Ascending aorta (tissue), 2 donors: ENCODE results near the gene DUSP2. TPM values are rescaled to one million over a fixed set of nuclear protein-coding genes. Genes with fewer than 3 reads are reported as not detected.

Source experiments
- DNase-seq, 2 donors: peaks; one replicate each; pipeline ENCODE4 v3.0.0-alpha.2; 2019; ENCODE audit warnings: low spot score in 2 of 2
- H3K27ac ChIP-seq, 2 donors: fragments of 200-600 bp; sonication (generic); one replicate each; pipeline ENCODE4 v1.5.1; 2016 to 2017; ENCODE audit warnings: mild to moderate bottlenecking in 1 of 2
- H3K27me3 ChIP-seq: fragments of 200-600 bp; sonication (generic); one replicate; pipeline ENCODE4 v1.5.1; 2017
- H3K36me3 ChIP-seq, 2 donors: fragments of 200-600 bp; sonication (generic); one replicate each; pipeline ENCODE4 v1.5.1; 2016
- H3K4me1 ChIP-seq, 2 donors: fragments of 200-600 bp; sonication (generic); one replicate each; pipeline ENCODE4 v1.5.1; 2016 to 2017; ENCODE audit warnings: mild to moderate bottlenecking in 1 of 2
- H3K4me3 ChIP-seq, 2 donors: fragments of 200-600 bp; sonication (generic); one replicate each; pipeline ENCODE4 v1.5.1; 2016 to 2017; ENCODE audit warnings: mild to moderate bottlenecking in 1 of 2
- H3K9me3 ChIP-seq, 2 donors: fragments of 200-600 bp; sonication (generic); one replicate each; pipeline ENCODE4 v1.5.1; 2016
- CTCF ChIP-seq, 3 experiments: fragments of 200-600 bp in 2 of 3; fragments of 450-650 bp in 1 of 3; sonication (generic) in 2 of 3; IDR thresholded peaks; one replicate each; pipeline ENCODE4 v1.5.1; 2016 to 2019; ENCODE audit warnings: antibody characterized with exemption in 3 of 3, mild to moderate bottlenecking in 1 of 3, moderate library complexity in 1 of 3
- intact Hi-C: fragments of 100-400 bp; cut with DNase I; formaldehyde crosslinking; loops from one replicate; pipeline ENCODE4 v1.15.1; 2023
- total RNA-seq: library from RNA; depleted of rRNA; stranded (reverse); fragments of >200 nt; gene quantifications from one replicate; pipeline ENCODE4 v1.1.0, GENCODE V29; 2016

DUSP2 gene
- total RNA-seq, 1 donor from 2014 or later, result 7.2 TPM

- Histone ChIP-seq H3K4me3 (no peak overlapping the region), H3K9me3 (no peaks in the 10 kb centered on the region), H3K27ac (no peak overlapping the region), H3K4me1 (peaks cover 4 to 12% of the 10 kb centered on the region in 2 donors), H3K36me3 (no peaks in the 10 kb centered on the region), H3K27me3 (no peaks in the 10 kb centered on the region)
- DNase-seq, result no peak
- no peak for TF ChIP-seq CTCF (IDR thresholded peaks at IDR 0.05)
- intact Hi-C loops, result no loop called here
Observed at GRCh38 chr2:96152304-96153161, 7.3 kb upstream of the DUSP2 start.

GRCh38 chr2:96151595-96152303 is 6.5 kb upstream of the DUSP2 start:
- no peaks in the 10 kb centered on the region for H3K27me3 ChIP-seq
- intact Hi-C loops, result no loop called here
- H3K4me3 ChIP-seq, result no peak overlapping the region
- TF ChIP-seq CTCF (IDR thresholded peaks at IDR 0.05), result no peak
- no peaks in the 10 kb centered on the region for H3K36me3 ChIP-seq
- H3K27ac ChIP-seq, result no peak overlapping the region
- no peaks in the 10 kb centered on the region for H3K9me3 ChIP-seq
- peak in 1 of 2 donors; percentile 43 for DNase-seq
- peaks cover 4 to 17% of the 10 kb centered on the region in 2 donors for H3K4me1 ChIP-seq

- Histone ChIP-seq H3K4me1 (peaks cover 9 to 25% of the 10 kb centered on the region in 2 donors), H3K9me3 (no peaks in the 10 kb centered on the region), H3K27me3 (no peaks in the 10 kb centered on the region), H3K4me3 (no peak overlapping the region), H3K27ac (no peak overlapping the region), H3K36me3 (no peaks in the 10 kb centered on the region)
- intact Hi-C loops, result no loop called here
- DNase-seq, result peak in 1 of 2 donors; percentile 44
- TF ChIP-seq CTCF (IDR thresholded peaks at IDR 0.05), result no peak
Observed at GRCh38 chr2:96150791-96151594, 5.8 kb upstream of the DUSP2 start.

- peaks cover 12 to 30% of the 10 kb centered on the region in 2 donors for H3K4me1 ChIP-seq
- DNase-seq, result peak in 1 of 2 donors; percentile 51
- intact Hi-C loops, result no loop called here
- no peak overlapping the region for H3K27ac ChIP-seq
- no peaks in the 10 kb centered on the region for H3K9me3 ChIP-seq
- H3K36me3 ChIP-seq, result no peaks in the 10 kb centered on the region
- H3K27me3 ChIP-seq, result no peaks in the 10 kb centered on the region
- no peak overlapping the region for H3K4me3 ChIP-seq
- no peak for TF ChIP-seq CTCF (IDR thresholded peaks at IDR 0.05)
Observed at GRCh38 chr2:96150007-96150640, 4.9 kb upstream of the DUSP2 start.
